ENCODE measurements around the gene INTS6.

- TF ChIP-seq CTCF (IDR thresholded peaks at IDR 0.05; ENCODE audit: low read depth, low read length, poor library complexity, severe bottlenecking) (no peak), EZH2phosphoT487 (IDR thresholded peaks at IDR 0.05; ENCODE audit: borderline replicate concordance, low read length) (no peak)
Observed at GRCh38 chr13:51467730-51468129, 14.9 kb upstream of the INTS6 start.
